AML-193 (cell line): ENCODE measurements around the gene PSPC1.
"Not testable (repeated sequence)": the region's sequence is repeated elsewhere in the genome, so short reads cannot be mapped to it uniquely, and the experiment has no call there.

Source experiments
- DNase-seq, 2 experiments: peaks; one replicate each; lab custom pipeline; 2025; lab: John Stamatoyannopoulos, UW

PSPC1 gene

GRCh38 chr13:19763618-19764017 lies 19.1 kb downstream of the PSPC1 start:
- DNase-seq, result no peak

GRCh38 chr13:19759669-19760068 lies 23.1 kb downstream of the PSPC1 start:
- DNase-seq, result no peak

GRCh38 chr13:19742643-19743042 lies 40.1 kb downstream of the PSPC1 start:
- DNase-seq, result no peak

GRCh38 chr13:19737844-19738557 lies 44.7 kb downstream of the PSPC1 start:
- no peak for DNase-seq

- no peak for DNase-seq
Measured at GRCh38 chr13:19726611-19727010, 56.1 kb downstream of the PSPC1 start.

- DNase-seq, result no peak
Measured at GRCh38 chr13:19725320-19725719, 57.4 kb downstream of the PSPC1 start.

GRCh38 chr13:19720039-19720438 lies 62.7 kb downstream of the PSPC1 start:
- no peak for DNase-seq

- no peak for DNase-seq
Measured at GRCh38 chr13:19713186-19713965, 69.4 kb downstream of the PSPC1 start.

- not testable (repeated sequence) for DNase-seq
Measured at GRCh38 chr13:19709782-19710181, 73.0 kb downstream of the PSPC1 start.

GRCh38 chr13:19709039-19709438 lies 73.7 kb downstream of the PSPC1 start:
- DNase-seq, result not testable (repeated sequence)

- DNase-seq, result not testable (repeated sequence)
Measured at GRCh38 chr13:19704256-19704655, 78.5 kb downstream of the PSPC1 start.

GRCh38 chr13:19701619-19702018 lies 81.1 kb downstream of the PSPC1 start:
- not testable (repeated sequence) for DNase-seq

- DNase-seq, result not testable (repeated sequence)
Measured at GRCh38 chr13:19700963-19701362, 81.8 kb downstream of the PSPC1 start.

GRCh38 chr13:19695829-19696228 lies 86.9 kb downstream of the PSPC1 start:
- DNase-seq, result no peak

- no peak for DNase-seq
Measured at GRCh38 chr13:19695428-19695827, 87.3 kb downstream of the PSPC1 start.

- not testable (repeated sequence) for DNase-seq
Measured at GRCh38 chr13:19691447-19691846, 91.3 kb downstream of the PSPC1 start.

GRCh38 chr13:19685437-19685836 lies 97.3 kb downstream of the PSPC1 start:
- DNase-seq, result no peak

- DNase-seq, result no peak
Measured at GRCh38 chr13:19685034-19685433, 97.7 kb downstream of the PSPC1 start.

- DNase-seq, result no peak
Measured at GRCh38 chr13:19681517-19681916, 101.2 kb downstream of the PSPC1 start.

GRCh38 chr13:19680751-19681150 lies 102.0 kb downstream of the PSPC1 start:
- no peak for DNase-seq

GRCh38 chr13:19676168-19676567 lies 106.6 kb downstream of the PSPC1 start:
- DNase-seq, result no peak

- DNase-seq, result no peak
Measured at GRCh38 chr13:19674898-19675297, 107.8 kb downstream of the PSPC1 start.
